HG03571 (cell line): ENCODE data around the gene TWIST2.

Experiments used
- ATAC-seq: cut with Tn5 transposase; IDR thresholded peaks from one replicate; pipeline ENCODE4 v1.9.1; 2021; ENCODE audit not compliant: unreplicated experiment

Gene TWIST2

DNA sequence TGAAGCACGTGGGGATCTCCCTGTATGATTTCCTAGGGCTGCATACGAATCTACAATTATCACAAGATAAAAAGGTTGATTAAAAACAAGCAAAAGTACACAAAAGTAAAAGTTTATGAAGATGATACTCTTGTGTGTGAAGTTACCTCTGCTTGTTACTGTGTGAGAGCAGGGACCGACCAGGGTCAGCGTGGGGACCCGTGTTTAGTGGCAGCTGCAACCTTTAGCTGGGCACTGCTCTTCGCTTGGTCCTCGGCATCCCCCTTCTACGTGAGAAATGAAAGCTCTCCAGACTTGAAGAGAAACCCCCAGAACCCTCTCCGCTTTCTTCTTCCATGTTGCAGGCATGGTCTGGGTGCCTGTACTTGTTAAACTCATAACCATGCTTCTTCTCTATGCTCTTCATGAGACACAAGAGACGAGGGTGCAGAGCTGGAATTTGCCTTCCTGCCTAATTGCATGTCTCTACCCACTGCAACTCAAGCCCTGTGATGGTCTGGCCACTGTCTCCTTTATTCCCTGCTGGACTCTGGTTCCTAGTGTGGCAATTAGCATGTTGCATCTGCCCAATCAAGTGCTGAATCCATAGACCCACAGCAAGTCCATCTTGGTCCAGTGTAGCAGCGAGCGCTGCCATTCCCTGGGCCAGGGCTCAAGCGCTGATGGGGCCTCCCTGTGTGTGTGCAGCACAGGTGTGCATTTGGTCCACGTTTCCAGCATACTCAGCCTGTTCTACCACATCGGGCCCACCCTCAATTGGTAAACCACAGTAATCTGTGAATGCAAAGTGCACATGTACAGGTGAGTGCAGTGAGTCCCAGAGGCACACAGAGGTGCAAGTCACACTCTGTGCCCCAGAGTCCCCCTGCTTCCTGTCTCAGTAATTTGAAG is 88.5 kb downstream of the TWIST2 start:
- no peak for ATAC-seq

DNA sequence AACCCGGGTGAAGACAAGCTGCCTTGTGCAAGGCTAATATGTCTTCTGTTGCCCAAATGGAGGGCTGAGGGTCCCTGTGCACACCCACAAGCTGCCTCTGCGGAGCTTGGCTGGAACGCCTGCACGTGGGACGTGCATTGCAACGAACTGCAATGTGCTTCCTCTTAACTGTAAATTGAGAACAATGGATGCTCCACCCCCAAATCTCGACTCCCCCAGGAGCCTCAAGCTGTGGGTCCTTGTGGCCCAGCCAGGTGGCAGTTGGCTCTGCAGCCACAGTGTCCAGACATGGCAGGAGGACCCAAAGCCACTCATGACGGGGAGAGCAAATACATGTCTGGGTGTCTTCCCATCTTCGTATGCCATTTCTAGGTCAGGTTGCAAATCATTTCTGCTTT is 90.1 kb downstream of the TWIST2 start:
- no peak for ATAC-seq

DNA sequence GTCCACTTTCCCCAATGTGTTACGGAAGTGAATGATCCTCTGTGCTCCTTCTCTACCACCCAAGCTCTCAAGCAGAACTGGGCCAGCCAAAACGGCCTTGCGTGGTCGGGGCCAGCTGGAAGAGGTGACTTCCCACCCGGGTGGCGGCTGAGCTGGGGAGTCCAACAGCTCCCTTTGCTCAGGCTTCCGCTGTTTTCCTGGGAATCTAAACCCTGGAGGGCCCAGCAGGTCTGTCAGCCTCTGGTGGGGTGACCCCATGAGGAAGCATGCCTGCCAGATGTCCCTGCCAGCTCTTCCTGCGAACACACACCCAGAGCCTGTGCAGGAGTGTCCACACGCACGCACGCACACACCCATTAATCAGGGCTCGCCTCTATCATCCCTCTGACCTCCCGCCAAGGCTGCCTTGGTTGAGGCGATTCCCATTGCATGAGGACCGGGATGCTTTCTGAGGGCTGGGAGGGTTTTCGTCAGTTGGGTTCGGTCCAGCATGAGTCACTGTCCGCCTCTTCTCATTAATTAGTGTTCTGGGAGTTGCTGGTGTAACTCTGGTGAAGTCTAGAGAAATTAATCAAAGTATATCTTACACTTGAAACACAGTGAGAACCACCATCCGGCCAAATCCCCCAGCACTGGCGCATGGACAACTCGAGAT is 90.6 kb downstream of the TWIST2 start:
- ATAC-seq: no peak

DNA sequence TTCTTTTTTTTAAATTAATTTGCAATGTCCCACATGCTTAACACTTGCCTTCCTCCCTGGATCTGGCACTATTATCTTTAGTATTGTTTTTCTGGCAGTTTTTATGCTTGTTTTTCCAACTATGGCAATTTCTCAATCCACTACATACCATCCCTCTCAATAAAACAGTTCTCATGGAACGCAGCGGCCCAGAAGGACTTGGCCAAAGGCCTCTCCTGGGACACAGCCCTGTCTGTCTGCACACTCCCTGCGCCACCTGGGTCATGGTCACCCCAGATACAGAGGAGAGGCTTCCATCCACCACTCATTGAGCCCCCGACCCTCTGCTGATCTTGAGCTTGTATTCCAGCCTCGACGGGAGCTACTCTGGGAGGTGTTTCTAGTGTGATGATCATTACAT is 91.2 kb downstream of the TWIST2 start:
- ATAC-seq: no peak

DNA sequence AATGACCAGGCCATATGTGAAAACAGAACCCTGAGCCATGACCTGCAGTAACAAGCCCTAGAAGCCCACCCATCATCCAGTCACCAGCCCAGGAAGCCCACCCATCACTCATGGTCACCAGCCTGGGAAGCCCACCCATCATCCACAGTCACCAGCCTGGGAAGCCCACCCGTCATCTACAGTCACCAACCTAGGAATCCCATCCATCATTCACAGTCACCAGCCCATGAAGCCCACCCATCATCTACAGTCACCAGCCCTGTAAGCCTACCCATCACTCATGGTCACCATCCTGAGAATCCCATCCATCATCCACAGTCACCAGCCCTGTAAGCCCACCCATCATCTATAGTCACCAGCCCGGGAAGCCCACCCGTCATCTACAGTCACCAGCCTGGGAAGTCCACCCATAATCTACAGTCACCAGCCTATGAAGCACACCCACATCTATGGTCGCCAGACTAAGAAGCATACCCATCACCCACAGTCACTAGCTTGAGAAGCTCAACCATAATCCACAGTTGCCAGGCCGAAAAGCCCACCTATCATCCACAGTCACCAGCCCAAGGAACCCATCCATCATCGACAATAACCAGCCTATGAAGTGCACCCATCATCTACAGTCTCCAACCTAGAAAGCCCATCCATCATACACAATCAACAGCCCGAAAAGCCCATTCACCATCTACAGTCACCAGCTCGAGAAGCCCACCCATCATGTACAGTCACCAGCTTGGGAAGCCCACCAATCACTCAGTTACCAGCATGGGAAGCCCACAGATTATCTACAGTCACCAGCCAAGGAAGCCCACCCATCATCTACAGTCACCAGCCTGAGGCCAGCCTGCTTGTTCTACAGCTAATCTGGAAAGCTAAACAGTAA is 91.9 kb downstream of the TWIST2 start:
- no peak for ATAC-seq

DNA sequence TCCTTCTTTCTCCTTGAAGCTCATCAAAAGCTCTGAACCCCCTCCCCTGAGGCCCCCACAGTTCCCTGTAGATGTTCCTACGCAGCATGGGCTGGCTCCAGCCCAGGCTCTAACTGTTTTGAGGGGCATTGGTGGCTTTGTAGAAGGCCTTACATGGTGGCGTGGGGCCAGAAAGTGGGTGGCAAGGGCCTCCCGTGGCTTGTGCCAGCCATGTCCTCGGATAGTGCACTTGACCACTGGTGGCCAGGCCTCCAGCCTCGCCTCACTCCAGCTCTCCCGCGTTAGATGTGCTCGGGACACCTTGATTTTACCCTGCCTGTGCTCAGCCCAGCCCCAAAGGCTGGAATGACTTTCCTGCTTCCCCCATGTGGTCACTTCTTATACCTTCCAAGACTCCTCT is 92.9 kb downstream of the TWIST2 start:
- ATAC-seq: no peak

DNA sequence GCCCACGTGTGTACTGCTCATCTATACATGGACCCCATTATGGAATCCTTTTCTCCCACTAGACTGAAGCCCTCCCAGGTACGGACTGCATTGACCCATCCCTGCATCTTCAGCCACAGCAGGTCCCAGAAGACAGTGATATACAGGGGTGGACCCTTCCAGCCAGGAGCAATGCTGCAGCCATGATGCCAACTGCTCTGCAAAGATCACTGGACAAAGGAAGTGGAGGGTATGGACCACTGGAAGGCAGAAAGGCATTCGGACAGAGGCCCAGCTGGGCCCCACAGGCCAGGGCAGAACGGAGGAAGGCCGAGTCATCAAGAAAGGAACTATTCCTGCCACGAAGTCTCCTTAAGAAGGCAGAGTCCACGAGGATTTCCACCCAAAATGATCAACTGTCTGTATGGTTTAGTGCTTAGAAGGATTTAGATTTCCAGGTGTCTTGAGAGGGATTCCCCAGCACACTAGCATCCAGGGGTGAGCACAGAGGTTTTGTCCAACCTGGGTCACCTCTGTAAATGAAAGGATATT is 93.4 kb downstream of the TWIST2 start:
- no peak for ATAC-seq

DNA sequence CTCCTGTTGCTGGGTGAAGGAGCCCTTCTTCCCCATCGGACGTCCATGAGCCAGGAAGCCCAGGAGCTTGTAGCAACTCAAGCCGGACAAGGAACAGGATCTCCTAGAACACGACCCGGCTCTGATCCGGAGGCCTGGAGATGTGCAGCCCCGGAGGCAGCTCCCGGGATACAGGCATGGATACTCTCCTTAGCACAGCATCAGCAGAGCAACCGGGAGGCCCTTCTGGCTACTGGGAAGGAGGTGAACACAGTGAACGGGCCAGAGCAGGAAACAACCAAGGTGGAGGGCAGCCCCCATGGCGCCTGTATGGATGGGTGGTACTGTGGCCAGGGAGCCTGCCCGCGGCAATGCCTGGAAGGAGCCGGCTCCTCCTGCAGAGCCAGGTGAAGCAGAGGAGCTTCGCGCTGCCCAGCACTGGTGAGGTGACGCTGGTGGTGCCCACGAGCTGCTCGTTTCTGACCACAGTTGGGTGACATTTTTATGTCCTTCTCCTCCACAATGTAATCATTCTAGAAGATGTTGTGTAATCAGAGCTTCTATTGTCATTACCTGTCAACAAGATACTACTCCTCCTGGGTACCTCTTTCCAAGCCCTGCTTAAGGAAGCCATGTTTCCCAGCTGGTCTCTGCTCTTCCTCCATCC is 94.3 kb downstream of the TWIST2 start:
- ATAC-seq: no peak

DNA sequence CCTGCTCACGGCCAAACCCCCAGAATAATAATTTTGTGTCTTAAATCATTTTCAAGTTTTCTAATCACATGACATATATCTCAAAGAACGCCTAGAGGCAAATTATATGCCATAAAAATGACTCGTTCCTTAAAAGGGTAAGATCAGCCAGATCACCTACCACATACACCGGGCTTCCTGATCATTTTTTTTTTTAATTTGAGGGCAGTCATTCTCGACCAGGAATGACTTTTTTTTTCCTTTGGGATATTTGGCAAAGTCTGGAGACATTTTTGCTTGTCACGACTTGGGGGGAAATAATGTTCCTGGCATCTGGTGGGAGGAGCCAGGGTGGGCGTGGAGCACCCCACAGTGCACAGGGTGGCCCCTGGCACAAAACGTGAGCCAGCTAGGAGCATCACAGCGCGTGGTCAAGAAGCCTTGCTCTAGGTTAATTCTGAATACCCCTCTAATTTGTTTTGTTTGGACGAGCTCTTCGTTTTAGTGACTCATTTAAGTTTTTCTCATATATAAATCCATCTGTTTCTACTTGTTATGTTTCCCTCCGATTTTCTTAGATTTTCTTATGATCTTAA is 94.9 kb downstream of the TWIST2 start:
- no peak for ATAC-seq

DNA sequence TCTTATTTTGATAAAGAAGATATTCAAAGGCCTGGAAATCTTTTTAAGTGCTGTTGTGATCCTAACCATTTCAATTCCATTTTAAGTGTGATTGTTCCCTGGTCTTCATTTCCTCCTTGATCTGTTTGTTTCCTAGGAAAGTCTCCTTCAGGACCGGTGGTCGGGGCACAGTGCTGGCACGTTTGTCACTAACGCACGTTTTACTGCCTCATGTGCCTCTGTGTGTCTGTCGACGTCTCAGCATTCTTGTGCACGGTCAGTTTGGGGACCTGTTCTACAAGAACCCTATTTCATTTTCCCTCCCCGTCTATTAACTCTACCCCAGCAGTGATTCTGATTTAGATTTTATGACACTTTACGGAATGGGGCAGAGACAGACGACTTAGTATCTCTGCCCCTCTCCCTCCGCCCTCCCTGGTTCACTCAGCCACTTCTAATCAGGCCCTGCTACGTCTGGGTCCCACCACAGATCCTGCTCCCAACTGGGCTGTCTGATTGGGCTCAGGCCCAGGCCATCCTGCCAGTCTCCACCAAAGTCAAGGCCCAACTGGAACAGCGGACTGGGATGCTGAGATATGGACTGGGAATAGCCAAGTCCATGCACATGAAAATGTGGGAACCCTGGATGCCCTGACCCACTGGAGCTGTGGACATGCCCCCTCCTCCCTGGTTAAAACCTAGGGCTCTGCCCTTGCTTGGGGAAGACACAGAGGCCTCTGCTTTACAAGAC is 95.6 kb downstream of the TWIST2 start:
- ATAC-seq: no peak

DNA sequence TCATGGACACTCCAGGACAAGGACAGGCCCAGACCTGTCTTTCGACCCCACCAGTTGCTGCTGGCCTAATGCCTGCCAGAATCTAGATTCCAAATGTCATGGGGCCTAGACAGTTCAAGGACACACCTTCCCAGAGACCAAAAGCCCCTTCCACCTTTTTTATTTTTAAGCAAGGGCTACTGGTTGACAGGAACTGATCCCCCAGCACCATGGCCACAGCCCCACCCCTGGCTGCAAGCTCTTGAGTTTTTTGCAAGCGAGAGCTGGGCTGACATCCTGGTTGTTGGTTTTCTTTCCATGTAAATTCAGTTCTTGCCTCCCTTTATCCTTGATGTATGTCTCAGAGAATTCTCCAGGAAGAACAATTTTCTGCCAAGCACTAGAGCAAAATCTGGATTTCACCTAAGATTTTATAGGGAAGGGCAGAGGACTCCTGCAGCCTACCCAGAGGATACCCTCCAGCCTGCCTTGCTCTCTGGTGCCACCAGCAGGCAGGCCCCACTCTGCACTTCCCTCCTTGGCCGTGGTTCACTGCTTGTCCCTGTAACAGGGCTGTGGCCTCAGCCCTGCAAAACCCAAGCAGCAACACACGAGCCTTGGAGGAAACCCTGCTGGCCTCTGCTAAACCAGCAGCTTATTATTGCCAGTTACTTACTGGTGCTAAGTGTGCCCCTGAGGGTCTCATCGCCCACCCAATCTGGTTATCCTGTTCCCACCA is 97.7 kb downstream of the TWIST2 start:
- no peak for ATAC-seq

DNA sequence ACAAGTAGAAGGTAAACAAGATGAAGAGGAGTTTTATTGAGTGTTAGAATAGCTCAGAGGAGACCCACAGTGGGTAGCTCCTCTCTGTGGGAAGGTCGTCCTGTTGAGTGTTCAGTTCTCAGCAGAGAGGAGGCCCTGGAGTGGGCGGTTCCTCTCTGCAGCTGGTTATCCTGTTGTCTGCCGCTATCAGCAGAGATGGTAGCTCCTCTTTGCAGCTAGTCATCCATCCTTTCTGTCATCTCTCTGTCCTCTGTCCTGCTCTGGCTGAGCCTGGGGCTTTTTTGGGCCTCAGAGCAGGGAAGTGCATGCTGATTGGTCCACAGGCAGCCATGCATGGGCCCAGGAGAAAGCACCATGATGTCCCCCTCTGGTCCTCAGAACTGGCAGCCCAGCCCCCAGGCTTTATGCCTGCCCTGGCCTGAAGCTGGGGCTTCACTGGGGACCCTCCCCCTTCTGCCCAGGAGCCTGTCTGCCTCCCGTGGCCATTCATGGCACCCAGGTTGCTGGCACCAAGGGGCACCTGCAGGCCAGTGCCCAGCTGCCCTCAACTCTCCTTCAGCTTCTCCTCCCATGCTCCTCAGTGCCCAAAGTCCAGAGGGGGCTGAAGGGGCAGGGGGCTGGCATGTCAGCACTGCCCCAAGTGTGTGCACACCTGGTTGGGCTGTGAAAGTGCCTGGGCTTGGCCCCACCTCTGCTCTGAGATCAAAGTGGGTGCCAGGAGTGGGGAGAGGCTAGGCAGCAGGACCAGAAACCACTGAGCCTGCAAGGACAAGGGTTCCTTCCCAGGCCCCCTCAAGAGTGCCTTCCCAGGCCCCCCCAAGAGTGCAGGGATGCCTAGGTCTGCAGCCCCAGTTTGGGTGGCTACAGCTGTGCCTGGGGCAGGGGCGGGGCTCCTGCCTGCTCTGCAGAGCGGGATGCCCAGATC is 98.7 kb downstream of the TWIST2 start:
- ATAC-seq: no peak

DNA sequence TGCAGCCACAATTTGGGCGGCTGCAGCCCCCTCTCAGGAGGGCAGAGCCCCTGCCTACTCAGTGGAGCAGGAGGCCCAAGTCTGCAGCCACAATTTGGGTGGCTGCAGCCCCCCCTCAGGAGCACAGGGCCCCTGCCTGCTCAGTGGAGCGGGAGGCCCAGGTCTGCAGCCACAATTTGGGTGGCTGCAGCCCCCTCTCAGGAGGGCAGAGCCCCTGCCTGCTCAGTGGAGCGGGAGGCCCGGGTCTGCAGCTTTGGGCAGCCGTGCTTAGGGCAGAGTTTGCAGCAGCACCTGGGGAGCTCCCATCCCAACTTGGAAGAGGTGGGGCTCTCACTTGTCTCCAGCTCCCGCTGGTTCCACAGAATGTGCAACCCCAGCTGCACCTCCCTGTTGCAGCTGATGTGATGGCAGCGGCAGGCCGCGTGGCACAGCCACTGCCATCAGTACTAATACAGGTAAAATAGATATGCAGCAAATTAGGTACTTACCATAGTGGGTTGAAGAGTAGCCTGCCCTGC is 99.4 kb downstream of the TWIST2 start:
- no peak for ATAC-seq

DNA sequence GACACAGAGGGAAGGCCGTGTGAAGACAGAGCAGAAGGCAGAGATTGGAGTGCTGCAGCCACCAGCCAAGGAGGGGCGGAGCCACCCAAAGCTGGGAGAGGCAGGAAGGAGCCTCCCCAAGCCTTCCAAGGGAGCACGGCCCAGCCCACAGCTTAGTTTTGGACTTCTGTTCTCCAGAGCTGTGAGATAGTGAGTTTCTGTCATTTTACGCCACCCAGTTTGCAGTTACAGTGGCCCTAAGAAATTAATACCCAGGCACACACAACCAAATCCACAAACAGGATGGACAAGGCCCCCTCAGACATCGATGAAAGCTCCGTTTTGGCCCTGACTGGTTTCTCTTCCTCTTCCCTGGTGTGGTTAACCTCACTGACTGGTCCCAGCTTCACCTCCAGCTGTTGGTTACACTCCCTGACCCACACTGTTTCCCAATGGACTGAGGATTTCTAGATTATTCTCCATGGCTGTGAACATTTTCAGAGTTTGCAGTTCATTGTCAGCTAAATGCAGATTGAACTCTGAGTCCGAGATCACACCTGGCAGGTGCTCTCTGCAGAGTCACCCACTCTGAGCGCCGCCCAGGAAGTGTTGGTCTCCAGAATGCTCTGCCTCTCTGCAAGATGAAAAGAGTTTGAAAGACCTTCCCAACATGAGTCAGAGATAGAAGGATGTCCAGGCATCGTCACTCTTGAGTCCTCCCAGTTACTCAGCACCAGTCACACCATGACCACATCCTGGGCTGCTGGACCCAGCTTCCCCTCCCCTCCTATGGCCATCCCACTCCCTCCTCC is 100.2 kb downstream of the TWIST2 start:
- no peak for ATAC-seq

DNA sequence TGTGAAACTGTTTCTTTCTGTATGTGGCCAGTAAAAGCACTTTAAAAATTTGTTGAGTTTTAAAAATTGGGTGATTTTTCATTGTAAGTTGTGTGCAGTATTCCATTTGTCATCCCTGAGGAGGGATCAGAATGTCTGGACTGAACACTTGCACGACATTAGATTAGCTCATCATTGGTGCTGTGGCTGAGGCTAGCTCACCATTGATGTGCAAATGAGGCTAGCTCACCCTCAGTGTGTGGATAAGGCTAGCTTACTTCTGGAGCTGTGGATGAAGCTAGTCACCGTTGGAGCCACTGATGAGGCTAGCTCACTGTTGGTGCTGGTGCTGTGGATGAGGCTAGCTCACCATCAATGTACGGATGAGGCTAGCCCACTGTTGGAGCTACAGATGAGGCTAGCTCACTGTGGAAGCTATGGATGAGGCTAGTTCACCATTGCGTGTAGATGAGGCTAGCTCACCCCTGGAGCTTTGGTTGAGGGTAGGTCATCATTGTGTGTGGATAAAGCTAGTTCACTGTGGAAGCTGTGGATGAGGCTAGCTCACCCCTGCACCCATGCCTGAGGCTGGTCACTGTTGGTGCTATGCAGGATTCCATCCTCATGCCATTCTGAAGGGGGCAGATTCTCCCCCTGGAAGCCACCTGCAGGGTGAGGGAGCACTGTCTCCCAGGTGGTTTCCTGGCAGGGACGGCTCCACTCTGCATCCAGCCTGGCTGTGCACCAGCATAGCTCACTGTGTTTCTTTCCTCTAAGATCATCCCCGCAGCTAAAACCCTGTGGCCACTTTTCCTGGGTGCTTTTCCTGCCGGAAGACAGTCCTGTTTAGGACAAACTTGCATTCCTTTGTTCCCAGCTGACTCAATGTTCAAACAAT is 101.1 kb downstream of the TWIST2 start:
- ATAC-seq: no peak

DNA sequence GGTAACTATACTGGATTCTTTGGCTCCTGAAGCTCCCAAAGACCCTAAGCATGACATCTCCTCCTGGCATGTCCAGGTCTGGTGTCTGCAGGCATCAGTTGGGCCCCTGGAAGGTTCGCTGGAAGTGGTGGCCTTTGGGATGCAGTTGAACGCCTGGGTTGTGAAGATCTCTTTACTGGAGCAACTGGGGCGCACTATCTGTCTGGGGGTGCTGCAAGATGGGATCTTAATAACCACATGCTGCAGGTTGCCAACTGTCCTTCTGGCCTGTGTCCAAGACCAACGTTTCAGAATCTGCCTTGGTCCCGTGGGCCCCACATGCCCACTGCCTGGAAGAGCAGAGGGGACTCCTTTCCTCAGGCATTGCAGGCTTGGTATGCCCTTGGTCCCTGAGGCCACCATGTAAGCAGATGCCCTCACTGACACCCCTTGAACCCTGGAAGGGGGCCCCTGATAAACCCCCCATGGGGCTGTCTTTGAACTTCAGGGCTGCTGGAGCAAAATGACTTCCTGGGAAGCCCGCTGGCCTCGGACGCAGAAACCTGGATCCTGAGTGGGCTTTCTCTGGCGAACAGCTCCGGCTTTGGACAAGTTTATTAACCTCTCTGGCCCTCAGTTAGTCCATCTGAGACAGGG is 101.9 kb downstream of the TWIST2 start:
- no peak for ATAC-seq
